Hepatocyte (in vitro differentiated cells): ENCODE data around the gene RXRB. TPM values are rescaled to one million over a fixed set of nuclear protein-coding genes. Genes with fewer than 3 reads are reported as not detected.

Experiments
- DNase-seq: peaks from one replicate; pipeline ENCODE4 v3.0.0-alpha.2; 2016; ENCODE audit warnings: low spot score
- H2AFZ ChIP-seq: fragments of 200-600 bp; sonication (generic); 2 replicates; pipeline ENCODE4 v1.6.0; 2016; ENCODE audit warnings: antibody characterized with exemption, mild to moderate bottlenecking
- H3K27ac ChIP-seq: fragments of 200-600 bp; sonication (generic); 2 replicates; pipeline ENCODE4 v1.5.1; 2016; ENCODE audit warnings: mild to moderate bottlenecking
- H3K27me3 ChIP-seq: fragments of 200-600 bp; sonication (generic); 2 replicates; pipeline ENCODE4 v1.6.1; 2016
- H3K36me3 ChIP-seq: fragments of 200-600 bp; sonication (generic); replicated peaks from 2 replicates; pipeline ENCODE4 v1.5.1; 2016; ENCODE audit warnings: low read depth; ENCODE audit not compliant: insufficient read depth
- H3K4me1 ChIP-seq: fragments of 200-600 bp; sonication (generic); 2 replicates; pipeline ENCODE4 v1.5.1; 2016; ENCODE audit warnings: mild to moderate bottlenecking, moderate library complexity; ENCODE audit not compliant: insufficient read depth
- H3K4me2 ChIP-seq: fragments of 200-600 bp; sonication (generic); 2 replicates; pipeline ENCODE4 v1.6.0; 2016
- H3K4me3 ChIP-seq: fragments of 200-600 bp; sonication (generic); 2 replicates; pipeline ENCODE4 v1.5.1; 2016; ENCODE audit warnings: mild to moderate bottlenecking
- H3K79me2 ChIP-seq: fragments of 200-600 bp; sonication (generic); 2 replicates; pipeline ENCODE4 v1.6.0; 2017; ENCODE audit warnings: mild to moderate bottlenecking
- H3K9me2 ChIP-seq: fragments of 200-600 bp; sonication (generic); replicated peaks from 2 replicates; pipeline ENCODE4 v1.6.0; 2017; ENCODE audit warnings: mild to moderate bottlenecking; ENCODE audit not compliant: insufficient read depth
- H3K9me3 ChIP-seq: fragments of 200-600 bp; sonication (generic); 2 replicates; pipeline ENCODE4 v1.5.1; 2016; ENCODE audit warnings: low read depth, mild to moderate bottlenecking
- H4K20me1 ChIP-seq: fragments of 200-600 bp; sonication (generic); 2 replicates; pipeline ENCODE4 v1.6.0; 2016; ENCODE audit warnings: mild to moderate bottlenecking; ENCODE audit not compliant: insufficient read depth, poor library complexity, severe bottlenecking
- EZH2 ChIP-seq: fragments of 200-600 bp; sonication (generic); IDR thresholded peaks from 2 replicates; pipeline ENCODE4 v1.6.1; 2016; ENCODE audit warnings: antibody characterized with exemption, mild to moderate bottlenecking, borderline replicate concordance
- EZH2phosphoT487 ChIP-seq: fragments of 200-600 bp; sonication (generic); IDR thresholded peaks from one replicate; pipeline ENCODE4 v1.6.1; 2018; ENCODE audit warnings: antibody characterized with exemption, mild to moderate bottlenecking, low read depth, moderate library complexity; ENCODE audit not compliant: unreplicated experiment, severe bottlenecking
- WGBS: methylation state at CpG from one replicate; pipeline ENCODE4 v1.1.6; 2016; ENCODE audit warnings: low lambda C conversion rate; ENCODE audit errors: missing lambda C conversion rate; 5-methylcytosine and 5-hydroxymethylcytosine counted together
- polyA plus RNA-seq: library from polyadenylated mRNA; unstranded; fragments of >200 nt; fragmentation: Nextera tagmentation; extraction: Ambion mirVana; gene quantifications from 2 replicates; pipeline ENCODE4 v1.2.1, GENCODE V29; 2016
- total RNA-seq: library from RNA; depleted of rRNA; stranded (reverse); fragments of >200 nt; gene quantifications from 2 replicates; pipeline ENCODE4 v1.2.3, GENCODE V29; 2014
- TF ChIP-seq, protein P1 (sequence below): fragments of 200-600 bp; sonication (generic); IDR thresholded peaks from 2 replicates; pipeline ENCODE4 v1.5.1; 2016; ENCODE audit warnings: antibody characterized with exemption, mild to moderate bottlenecking; ENCODE audit not compliant: poor library complexity

RXRB gene
- total and polyA plus RNA-seq, 2 experiments from 2014 or later: 17.0 to 24.6 TPM

DNA sequence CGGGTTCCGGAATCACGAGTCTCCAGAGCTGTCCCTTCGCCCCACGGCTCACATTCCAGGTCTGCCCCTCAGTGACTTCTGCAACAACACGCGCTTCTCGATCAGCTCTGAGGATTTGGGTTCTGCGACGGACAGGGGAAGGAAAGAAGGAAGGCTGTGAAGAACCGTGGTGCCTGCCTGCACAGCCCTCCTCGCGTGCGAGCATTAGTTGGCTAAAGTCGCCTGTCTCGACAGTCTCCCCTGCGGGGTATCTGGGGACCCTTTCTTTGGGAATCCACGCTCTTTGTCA is 48.1 kb upstream of the RXRB start:
- no peaks in the 10 kb centered on the region for H4K20me1 ChIP-seq
- peak overlapping the region; percentile 14 for H3K4me3 ChIP-seq
- no peak for DNase-seq
- WGBS: 8% methylated on average over 18 of the region's 18 CpGs
- H3K4me1 ChIP-seq: peaks cover 5% of the 10 kb centered on the region
- no peaks in the 10 kb centered on the region for H3K36me3 ChIP-seq
- H3K27ac ChIP-seq: peak overlapping the region; percentile 44
- H3K9me2 ChIP-seq: no peaks in the 10 kb centered on the region
- H2AFZ ChIP-seq: no peak overlapping the region
- H3K27me3 ChIP-seq: no peaks in the 10 kb centered on the region
- H3K9me3 ChIP-seq: no peaks in the 10 kb centered on the region
- peak overlapping the region; percentile 86 for H3K4me2 ChIP-seq
- TF ChIP-seq, protein P1, sequence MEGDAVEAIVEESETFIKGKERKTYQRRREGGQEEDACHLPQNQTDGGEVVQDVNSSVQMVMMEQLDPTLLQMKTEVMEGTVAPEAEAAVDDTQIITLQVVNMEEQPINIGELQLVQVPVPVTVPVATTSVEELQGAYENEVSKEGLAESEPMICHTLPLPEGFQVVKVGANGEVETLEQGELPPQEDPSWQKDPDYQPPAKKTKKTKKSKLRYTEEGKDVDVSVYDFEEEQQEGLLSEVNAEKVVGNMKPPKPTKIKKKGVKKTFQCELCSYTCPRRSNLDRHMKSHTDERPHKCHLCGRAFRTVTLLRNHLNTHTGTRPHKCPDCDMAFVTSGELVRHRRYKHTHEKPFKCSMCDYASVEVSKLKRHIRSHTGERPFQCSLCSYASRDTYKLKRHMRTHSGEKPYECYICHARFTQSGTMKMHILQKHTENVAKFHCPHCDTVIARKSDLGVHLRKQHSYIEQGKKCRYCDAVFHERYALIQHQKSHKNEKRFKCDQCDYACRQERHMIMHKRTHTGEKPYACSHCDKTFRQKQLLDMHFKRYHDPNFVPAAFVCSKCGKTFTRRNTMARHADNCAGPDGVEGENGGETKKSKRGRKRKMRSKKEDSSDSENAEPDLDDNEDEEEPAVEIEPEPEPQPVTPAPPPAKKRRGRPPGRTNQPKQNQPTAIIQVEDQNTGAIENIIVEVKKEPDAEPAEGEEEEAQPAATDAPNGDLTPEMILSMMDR: no peak
- TF ChIP-seq EZH2phosphoT487 (no peak), EZH2 (no peak)
- no peaks in the 10 kb centered on the region for H3K79me2 ChIP-seq

DNA sequence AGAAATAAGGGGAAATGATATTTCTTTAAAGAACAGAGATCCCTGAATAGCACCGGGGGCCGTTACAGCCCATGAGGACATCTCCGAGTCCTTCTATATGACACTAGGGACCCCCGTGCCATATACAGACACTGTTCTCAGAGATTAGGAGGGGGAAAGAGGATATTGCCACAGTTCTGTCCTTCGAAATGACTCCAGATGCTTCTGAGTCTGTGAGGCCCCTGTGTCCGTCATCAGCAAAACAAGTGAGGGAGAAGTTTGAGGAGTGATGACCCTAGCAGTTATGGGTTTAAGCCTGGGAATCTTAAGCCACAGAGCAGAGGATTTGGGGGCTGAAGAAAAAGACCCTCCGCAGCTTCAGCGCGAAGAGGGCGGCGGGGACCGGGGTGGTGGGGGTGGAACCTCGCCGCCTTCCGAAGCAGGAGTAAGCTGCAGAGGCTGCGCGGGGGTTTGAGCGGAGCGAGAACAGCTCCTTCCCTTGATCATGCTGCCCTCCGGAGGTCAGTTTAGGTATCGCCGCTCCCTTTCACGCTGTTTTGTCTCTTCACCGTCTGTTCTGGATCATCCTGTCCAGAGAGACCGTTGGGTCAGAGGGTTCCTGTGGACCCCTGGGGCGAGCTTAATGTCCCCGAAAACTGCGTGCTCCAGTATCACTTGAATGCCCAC is 47.6 kb upstream of the RXRB start:
- DNase-seq: peak; percentile 94
- H4K20me1 ChIP-seq: no peaks in the 10 kb centered on the region
- H3K4me2 ChIP-seq: peak overlapping the region; percentile 86
- no peaks in the 10 kb centered on the region for H3K9me2 ChIP-seq
- no peak for TF ChIP-seq EZH2
- TF ChIP-seq, protein P1: peak; percentile 95
- peak overlapping the region; percentile 14 for H3K4me3 ChIP-seq
- no peaks in the 10 kb centered on the region for H3K36me3 ChIP-seq
- no peaks in the 10 kb centered on the region for H3K27me3 ChIP-seq
- peaks cover 5% of the 10 kb centered on the region for H3K4me1 ChIP-seq
- WGBS: 5% methylated on average over 26 of the region's 28 CpGs
- peak overlapping the region; percentile 44 for H3K27ac ChIP-seq
- no peaks in the 10 kb centered on the region for H3K79me2 ChIP-seq
- no peaks in the 10 kb centered on the region for H3K9me3 ChIP-seq
- peak overlapping the region; percentile 60 for H2AFZ ChIP-seq

DNA sequence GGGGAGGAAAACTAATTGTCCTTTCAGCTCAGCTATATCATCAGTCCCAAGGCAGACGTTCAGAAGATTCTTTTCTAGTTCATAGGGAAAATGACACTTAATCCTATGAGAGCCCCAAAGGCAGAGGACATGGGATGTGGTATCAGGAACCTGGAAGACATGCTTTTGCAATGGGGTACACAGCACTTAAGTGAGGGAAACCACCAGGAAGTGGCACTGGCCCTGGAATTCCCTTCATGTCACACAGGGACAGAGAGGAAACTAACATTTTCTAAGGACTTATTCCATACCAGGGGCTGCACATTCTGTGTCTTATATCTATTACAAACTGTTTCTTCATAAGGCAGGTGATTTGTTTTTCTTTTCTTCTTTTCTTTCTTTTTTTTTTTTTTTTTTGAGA is 43.0 kb upstream of the RXRB start:
- TF ChIP-seq, protein P1: no peak
- no peak for TF ChIP-seq EZH2phosphoT487
- TF ChIP-seq EZH2: no peak
- 64% methylated on average over 1 of the region's 1 CpG for WGBS
- Histone ChIP-seq H3K27ac (no peak overlapping the region), H2AFZ (no peak overlapping the region), H3K27me3 (peaks cover 7% of the 10 kb centered on the region), H4K20me1 (no peaks in the 10 kb centered on the region), H3K9me3 (no peaks in the 10 kb centered on the region), H3K79me2 (no peaks in the 10 kb centered on the region), H3K4me3 (no peak overlapping the region), H3K36me3 (no peaks in the 10 kb centered on the region), H3K4me1 (no peaks in the 10 kb centered on the region), H3K4me2 (no peak overlapping the region), H3K9me2 (no peaks in the 10 kb centered on the region)
- DNase-seq: no peak

DNA sequence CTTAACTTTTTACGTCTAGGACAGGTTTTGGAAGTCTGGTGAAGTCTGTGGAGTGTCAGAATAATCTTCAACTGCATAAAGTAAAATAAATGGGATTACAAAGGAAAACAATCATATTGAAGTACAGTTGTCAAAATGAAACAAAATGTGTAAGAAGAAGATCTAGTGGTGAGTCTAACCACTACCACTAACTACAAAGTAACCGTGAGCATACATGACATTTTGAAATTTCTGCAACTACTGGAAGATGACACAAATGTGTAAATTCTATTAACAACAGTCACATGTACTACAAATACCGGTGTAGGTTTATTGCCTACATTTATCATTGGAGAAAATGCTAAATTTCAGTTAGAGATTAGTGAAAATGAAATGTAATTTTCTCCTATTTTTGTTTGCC is 41.5 kb upstream of the RXRB start:
- Histone ChIP-seq H3K27ac (no peak overlapping the region), H3K27me3 (peaks cover 7% of the 10 kb centered on the region), H3K79me2 (no peaks in the 10 kb centered on the region), H3K4me1 (no peaks in the 10 kb centered on the region), H3K9me2 (no peaks in the 10 kb centered on the region), H2AFZ (no peak overlapping the region), H3K4me3 (no peak overlapping the region), H3K9me3 (no peaks in the 10 kb centered on the region), H4K20me1 (no peaks in the 10 kb centered on the region), H3K36me3 (no peaks in the 10 kb centered on the region), H3K4me2 (no peak overlapping the region)
- no peak for DNase-seq
- WGBS: 74% methylated on average over 3 of the region's 3 CpGs
- TF ChIP-seq EZH2phosphoT487 (no peak), EZH2 (no peak)
- TF ChIP-seq, protein P1: no peak
